Glomerular visceral epithelial cell (primary cell): ENCODE data around the gene GFI1.

Source experiments
- DNase-seq: peaks from one replicate; pipeline ENCODE4 v3.0.0-alpha.2; 2016; ENCODE audit errors: extremely low spot score

Gene GFI1

DNA sequence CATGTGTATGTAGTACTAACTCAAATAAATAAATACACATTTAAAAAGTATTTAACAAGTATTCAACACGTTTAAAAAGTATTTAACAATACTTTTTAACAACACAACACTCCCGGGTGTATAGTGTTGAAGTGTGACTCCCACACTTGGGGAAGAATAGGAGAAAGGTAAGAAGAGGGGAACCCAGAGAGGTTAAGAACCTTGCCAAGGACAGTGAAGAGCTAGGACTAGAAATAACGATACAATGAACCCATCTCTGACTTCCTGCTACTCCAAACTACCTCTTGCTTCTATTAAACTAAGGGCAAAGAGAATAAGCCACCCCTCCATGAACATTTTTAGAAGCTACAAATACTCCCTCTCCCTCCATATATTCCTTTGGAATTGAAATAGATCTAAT is 1.7 kb upstream of the GFI1 start:
- no peak for DNase-seq

DNA sequence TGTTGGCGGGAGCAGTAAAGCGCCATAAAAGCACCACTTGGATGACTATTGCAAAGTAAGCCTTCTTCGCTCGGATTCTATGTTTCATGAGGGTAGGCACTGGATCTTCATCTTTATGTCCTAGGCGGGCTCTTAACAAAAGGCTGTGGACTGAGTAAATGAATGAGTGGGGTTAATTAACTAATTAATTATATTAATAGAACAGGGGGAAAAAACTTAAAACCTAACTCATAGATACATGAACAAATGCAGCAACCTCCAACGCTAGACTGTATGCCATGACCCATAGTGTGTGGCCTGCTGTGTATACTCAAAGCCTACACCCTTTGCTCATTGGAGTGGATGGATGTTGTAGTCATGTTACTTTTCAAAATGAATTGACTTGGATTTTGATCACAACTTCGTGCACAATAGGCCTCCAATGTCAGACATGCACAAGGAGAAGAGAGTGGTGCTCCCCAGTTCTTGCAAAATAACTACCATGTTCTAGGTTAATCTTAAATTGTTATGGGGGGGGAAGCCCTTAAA is 417 bp upstream of the GFI1 start:
- DNase-seq: no peak

DNA sequence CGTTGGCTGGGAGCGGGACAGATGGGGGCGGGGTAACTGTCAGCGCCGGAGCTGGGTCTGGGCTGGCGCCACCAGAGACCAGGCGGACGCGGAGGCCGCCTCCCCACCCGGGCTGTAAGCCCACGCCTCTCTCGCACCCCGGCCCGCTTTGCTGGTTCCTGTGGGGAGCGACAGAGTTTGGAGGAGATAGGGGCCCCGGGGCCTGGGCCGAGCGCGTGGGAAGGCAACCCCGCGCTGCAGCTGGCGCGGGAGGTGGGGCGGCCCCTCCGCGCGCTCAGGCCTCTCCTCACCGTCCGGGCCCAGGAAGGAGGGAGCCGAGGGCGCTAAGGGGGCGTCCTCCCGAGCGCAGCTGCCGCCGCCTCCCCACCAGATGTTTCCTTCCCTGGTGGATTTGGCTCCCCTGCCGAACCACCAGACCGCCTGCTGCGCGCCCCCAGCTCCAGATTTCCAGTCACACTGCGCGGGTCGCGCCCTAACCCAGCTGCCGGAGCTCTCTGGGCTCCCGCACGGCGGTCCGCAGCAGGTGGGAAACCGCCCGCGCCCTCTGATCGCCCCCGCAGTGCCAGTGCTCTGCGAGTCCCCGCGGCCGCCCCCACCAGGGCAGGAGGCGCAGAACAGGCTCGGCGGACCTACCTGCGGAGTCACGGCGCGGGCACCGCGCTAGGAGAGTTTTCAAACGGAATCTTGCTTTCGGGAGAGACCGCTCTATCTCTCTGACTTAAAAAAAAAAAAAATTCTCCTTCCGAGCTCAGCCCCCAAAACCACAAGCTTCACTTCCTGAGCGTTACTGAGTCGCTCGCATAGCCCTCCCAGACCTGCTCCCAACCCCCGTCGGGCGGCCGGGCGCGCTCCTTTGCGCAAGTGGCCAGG is 1.1 kb downstream of the GFI1 start:
- peak; percentile 33 for DNase-seq

DNA sequence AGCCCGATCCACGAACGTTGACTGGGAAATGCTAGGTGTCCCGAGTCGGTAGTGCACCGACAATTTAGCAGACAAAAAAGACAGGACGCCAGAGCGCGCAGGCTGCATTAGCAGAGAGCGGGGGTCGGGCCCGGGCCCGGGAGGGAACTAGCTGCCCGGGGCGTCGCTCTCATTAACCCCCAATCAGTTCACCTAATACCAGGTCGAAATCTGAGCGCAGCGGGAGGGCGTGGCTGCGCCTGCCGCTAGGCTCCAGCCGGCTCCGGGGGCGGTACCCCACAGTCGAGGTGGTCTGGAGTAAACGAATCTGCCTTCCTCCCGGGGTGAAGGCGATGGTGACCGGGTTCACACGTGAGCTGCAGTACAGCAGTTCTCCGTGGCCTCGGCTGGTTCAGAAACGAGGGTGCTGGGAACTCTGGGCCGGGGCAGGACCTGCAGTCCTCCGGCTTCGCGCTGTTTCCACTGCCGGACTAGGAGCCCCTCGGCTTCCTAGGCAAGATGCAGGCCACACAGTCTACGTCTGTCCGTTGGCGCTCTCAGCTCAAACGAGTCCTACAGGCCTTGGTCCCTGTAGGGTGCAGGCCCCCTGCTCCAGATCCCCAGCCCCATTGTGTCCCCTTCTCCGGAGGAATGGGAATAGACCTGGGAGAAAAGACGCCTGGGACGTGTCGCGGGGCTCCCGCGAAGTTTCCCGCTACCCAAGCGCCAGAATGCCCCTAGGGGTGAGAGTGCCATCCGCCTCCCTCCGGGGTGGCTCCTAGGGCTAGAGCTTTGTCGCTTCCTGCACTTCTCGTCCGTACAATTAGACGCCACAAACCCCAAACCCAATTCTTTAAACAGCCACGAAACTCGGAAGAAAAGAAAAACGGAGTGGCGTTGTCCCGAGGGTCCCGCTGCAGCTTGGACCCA is 2.0 kb downstream of the GFI1 start:
- peak; percentile 13 for DNase-seq

GRCh38 chr1:92483610-92484471 is 2.9 kb downstream of the GFI1 start:
- no peak for DNase-seq

GRCh38 chr1:92482665-92483609 is 3.8 kb downstream of the GFI1 start:
- DNase-seq: peak; percentile 21

DNA sequence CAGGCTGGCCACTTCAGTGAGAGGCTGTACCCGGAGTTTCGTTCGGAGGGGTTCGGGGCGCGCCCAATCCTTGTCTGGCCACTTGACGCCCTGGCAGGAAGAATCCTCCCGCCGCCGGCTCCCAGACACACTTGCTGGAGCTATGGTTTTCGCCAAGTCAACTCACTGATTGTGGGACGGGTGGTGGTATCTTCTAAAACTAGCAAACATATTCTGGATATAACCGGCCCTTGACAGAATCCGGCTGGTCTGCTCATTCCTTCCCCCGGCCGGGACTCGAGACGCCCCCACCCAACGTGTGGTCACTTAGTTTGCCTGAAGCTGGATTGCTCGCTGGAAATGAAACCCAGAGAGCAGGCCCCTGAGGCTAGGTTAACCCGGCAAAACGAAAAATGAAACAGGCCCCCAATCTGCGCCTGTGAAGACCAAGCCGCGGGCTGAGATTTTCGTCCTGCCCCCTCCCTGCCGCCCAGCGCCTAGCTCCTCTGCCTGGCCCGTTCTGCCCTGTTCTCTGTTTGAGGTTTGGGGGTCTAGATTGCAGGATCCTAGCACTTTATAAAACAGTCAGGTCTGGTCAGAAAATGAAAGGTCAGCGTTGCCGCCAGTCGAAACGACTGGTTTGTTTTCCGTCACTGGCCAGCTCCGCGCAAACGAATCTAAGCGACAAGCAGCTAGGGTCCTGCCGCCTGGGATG is 4.6 kb downstream of the GFI1 start:
- peak; percentile 3 for DNase-seq

DNA sequence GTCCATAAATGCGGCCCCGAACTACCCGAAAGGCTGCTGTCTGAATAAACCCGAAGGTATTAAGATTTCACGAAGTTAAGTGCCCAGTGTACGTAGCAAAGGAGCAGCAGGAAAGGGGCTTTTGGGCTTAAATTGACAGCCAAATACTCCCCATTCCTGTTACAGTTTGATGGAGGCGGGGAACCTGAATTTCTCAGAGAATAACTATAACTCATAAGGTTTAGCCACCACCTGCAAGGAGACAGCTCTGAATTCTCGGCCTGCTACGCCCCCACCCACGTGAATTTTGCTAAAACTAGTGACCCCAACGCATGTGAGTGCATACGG is 5.2 kb downstream of the GFI1 start:
- no peak for DNase-seq

- no peak for DNase-seq
These were observed 5.7 kb downstream of the GFI1 start for GRCh38 chr1:92480813-92481598.

GRCh38 chr1:92480200-92480812 is 6.4 kb downstream of the GFI1 start:
- no peak for DNase-seq

DNA sequence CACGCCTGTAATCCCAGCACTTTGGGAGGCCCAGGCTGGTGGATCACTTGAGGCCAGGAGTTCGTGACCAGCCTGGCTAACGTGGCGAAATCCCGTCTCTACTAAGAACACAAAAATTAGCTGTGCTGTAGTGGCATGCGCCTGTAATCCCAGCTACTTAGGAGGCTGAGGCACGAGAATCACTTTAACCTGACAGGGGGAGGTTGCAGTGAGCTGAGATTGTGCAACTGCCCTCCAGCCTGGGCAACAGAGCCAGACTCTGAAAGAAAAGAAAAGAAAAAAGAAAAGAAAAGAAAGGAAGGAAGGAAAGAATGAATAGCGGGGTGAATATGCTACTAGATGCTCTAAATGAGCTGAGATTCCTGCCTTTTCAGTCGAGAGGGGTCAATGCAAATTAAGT is 7.1 kb downstream of the GFI1 start:
- DNase-seq: no peak

DNA sequence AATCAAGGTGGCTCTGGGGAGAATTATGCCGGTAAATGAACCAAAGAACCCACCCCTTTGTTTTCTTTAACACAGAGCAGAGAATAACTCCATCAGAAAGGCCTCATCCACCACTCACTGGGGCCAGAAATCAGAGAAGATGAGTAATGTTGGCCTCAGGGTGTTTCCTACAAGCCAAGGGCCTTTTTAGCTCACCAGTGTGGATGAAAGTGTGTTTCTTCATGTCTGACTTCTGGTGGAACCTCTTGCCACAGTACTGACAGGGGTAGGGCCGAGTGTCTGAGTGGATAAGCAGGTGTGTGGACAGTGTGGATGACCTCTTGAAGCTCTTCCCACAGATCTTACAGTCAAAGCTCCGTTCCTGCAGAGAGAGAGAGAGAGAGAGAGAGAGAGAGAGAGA is 8.3 kb downstream of the GFI1 start:
- no peak for DNase-seq

DNA sequence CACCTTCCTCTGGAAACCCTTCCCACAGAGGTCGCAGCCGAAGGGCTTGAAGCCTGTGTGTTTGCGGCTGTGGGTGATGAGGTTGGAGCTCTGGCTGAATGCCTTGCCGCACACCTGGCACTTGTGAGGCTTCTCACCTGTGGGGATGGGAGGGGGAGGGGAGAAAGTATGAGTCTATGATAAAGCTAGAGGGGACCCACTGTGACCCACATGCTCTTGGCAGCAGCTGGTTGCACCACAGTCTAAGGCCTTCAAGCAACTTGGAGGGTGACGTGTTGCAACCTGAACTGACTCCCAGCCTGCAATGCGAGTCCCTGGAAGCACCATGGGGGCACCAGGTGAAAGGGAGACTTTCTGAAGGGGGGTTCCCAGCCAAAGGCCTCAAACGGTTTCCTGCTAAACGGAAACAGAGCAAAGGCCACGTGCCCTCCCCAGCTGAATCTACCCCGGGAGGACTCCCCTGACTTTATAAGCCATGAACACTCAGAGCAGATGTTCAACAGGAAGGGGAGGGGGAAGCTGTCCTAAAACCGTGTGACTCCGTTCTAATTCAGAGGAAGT is 10.6 kb downstream of the GFI1 start:
- no peak for DNase-seq

- DNase-seq: no peak
These were observed 11.7 kb downstream of the GFI1 start for GRCh38 chr1:92475029-92475428.

DNA sequence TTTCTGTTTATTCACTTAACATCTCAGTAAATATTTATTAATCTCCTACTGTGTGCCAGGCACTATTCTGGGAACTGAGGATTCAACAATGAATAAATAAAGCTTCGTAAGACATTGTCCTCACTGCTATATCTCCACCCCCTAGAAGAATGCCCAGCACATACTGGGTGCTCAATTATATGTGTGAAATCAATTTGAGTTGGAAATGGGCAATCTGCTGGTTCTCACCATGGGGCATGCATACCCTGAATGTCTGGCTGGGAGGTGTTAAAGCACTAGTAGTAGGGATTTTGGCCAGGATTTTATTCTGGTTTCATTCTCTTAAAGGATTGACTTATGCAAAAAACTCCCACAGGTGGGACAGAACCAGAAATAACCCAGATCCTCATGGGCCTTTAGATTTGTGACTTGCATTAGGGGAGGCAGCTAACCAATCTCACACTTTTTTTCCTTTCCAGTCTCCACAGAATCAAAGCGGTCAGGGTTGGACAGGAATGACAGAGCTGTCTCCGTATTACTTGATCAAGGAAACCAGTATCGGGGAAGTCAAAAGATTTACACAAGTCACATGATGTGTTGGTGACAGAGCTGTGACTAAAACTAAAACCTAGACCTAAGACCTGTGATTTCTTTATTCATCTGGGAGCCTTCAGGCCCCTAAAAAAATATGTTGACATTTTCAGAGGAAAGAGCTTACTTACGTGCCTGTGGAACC is 12.8 kb downstream of the GFI1 start:
- DNase-seq: no peak

DNA sequence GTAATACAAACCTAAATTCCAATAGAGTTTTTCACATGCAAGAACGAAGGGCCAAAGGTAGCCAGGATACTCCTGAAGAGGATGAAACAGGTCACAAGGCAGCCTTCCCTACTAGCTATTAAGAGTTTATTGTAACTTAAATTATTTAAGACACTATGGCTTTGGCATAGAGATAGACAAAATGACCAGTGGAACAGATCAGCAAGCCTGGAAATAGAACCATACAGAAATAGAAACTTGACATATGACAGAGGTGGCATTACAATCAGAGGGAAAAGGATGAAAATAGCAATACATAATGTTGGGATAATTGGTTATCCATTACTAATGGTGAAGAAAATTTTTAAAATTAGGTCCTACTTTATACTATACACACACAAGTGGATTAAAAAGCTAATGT is 16.5 kb downstream of the GFI1 start:
- no peak for DNase-seq

GRCh38 chr1:92466683-92467352 is 19.9 kb downstream of the GFI1 start:
- DNase-seq: no peak
